NCI-H2227 (cell line): ENCODE measurements around the gene EPHB6.

Experiments
- DNase-seq: peaks from one replicate; lab custom pipeline; 2025; ENCODE audit not compliant: unreplicated experiment; lab: John Stamatoyannopoulos, UW

Gene EPHB6

GRCh38 chr7:142894112-142894984, 39.5 kb downstream of the EPHB6 start:
- no peak for DNase-seq

- DNase-seq: no peak
Observed at GRCh38 chr7:142894985-142895593, 40.2 kb downstream of the EPHB6 start.

GRCh38 chr7:142896151-142896550, 41.3 kb downstream of the EPHB6 start:
- no peak for DNase-seq

- no peak for DNase-seq
Observed at GRCh38 chr7:142896741-142897379, 42.0 kb downstream of the EPHB6 start.

GRCh38 chr7:142897691-142898090, 42.8 kb downstream of the EPHB6 start:
- no peak for DNase-seq

GRCh38 chr7:142898377-142899170, 43.7 kb downstream of the EPHB6 start:
- no peak for DNase-seq

- no peak for DNase-seq
Observed at GRCh38 chr7:142899661-142900060, 44.8 kb downstream of the EPHB6 start.

- DNase-seq: no peak
Observed at GRCh38 chr7:142901426-142902259, 46.8 kb downstream of the EPHB6 start.

GRCh38 chr7:142904128-142904527, 49.3 kb downstream of the EPHB6 start:
- DNase-seq: no peak

GRCh38 chr7:142905759-142906158, 50.9 kb downstream of the EPHB6 start:
- DNase-seq: no peak

DNA sequence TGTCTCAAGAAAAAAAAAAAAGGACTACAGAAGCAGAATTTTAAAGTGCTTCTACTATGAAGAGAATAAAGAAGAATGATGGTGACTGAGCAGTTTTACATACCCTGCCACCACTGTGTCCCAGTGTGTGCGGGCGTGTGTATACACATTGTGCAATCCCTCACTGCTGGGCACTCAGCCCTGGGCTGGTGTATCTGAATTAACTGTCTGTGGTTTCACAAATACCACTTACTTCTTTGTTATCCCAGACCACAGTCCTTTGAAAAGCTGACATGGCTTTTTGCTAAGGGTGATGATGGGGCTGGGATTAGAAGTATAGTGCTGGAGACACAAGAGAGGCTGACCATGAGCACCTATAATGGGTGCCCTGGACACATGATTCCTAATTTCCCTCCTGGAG, 51.8 kb downstream of the EPHB6 start:
- no peak for DNase-seq

DNA sequence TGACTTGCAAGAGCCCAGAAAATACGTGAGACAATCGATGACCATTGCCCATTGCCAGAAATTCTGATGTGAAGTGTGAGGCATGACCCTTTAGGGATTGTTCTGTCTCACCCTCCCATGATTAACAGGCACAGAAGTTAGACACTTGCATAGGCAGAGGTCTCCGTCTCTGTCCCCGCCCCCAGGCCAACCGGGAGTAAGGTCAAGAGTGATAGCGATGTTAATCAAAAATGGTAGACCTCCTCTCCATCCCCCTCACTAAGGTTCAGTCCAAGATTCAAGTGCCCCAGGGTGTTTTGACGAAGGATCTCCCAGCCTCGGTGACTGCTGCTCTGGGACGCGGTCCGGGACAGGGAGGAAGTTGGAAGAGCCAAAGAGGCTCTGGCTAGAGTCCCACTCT, 53.4 kb downstream of the EPHB6 start:
- DNase-seq: no peak

- no peak for DNase-seq
Observed at GRCh38 chr7:142908921-142909890, 54.3 kb downstream of the EPHB6 start.

GRCh38 chr7:142910031-142910433, 55.2 kb downstream of the EPHB6 start:
- DNase-seq: no peak

GRCh38 chr7:142910481-142910880, 55.6 kb downstream of the EPHB6 start:
- no peak for DNase-seq

DNA sequence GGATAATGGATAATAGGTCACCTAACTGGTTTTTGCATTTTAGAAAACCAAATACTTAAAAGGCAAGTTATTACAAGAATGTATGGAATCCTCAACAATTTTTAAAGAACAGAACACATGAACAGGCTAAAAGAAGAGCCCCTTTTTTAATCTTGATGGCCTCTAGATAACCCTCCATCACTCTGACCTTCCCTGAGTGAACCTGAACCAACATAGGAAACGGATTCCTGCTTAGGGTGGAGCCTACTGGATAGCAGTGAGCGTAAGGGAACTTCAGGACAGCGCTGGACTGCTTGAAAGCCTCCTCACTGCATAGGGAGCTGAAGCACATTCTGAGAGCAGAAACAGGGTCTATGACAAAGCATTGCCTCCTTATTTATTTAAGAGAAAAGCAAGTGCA, 58.2 kb downstream of the EPHB6 start:
- no peak for DNase-seq

DNA sequence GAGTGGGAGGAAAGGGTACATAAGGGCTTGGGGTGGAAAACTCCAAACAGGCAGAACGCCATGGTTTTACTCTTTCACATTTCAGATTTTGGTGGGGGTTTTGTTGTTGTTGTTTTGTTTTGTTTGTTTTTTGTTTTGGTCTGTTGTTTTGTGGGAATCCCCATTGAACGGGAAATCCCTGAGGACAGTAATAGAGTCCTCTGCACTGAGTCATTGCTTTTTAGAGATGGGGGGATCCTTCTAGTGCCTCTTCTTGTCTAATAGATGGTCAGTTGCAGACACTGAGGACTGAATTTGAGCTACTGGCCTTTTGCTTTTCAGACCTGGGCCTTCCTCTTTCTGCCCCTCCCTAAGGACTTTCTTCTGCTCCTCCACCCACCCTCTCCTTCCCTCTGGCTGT, 58.7 kb downstream of the EPHB6 start:
- no peak for DNase-seq

DNA sequence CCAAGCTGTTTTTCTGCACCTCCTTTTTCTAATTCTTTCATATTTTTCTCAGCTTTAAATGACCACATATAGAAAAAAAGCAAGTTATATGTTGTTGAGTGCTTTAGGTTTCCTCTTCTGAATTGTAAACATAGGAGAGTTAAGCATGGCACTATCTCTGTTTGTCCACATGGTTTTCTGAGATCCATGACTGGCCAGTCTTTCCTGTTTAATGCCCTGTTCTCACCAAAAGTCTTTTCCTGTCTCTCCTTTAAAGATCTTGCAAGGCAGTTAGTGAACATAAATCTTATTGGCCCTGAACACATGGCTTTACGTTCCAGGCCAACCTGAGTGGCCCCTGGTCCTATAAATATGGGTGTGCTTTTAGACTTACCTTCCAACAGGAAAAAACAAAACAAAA, 59.2 kb downstream of the EPHB6 start:
- no peak for DNase-seq

GRCh38 chr7:142915315-142915714, 60.4 kb downstream of the EPHB6 start:
- no peak for DNase-seq
